T-helper 22 cell (primary cell): ENCODE measurements around the gene LFNG.
A peak's percentile ranks its signal among the peaks of the same experiment; 100 is the strongest.
"Not testable (repeated sequence)": the region's sequence is repeated elsewhere in the genome, so short reads cannot be mapped to it uniquely, and the experiment has no call there.

ENCODE experiments used
- DNase-seq: peaks from one replicate; pipeline ENCODE4 v3.0.0-alpha.2; 2020; ENCODE audit warnings: low read depth

Gene LFNG

DNA sequence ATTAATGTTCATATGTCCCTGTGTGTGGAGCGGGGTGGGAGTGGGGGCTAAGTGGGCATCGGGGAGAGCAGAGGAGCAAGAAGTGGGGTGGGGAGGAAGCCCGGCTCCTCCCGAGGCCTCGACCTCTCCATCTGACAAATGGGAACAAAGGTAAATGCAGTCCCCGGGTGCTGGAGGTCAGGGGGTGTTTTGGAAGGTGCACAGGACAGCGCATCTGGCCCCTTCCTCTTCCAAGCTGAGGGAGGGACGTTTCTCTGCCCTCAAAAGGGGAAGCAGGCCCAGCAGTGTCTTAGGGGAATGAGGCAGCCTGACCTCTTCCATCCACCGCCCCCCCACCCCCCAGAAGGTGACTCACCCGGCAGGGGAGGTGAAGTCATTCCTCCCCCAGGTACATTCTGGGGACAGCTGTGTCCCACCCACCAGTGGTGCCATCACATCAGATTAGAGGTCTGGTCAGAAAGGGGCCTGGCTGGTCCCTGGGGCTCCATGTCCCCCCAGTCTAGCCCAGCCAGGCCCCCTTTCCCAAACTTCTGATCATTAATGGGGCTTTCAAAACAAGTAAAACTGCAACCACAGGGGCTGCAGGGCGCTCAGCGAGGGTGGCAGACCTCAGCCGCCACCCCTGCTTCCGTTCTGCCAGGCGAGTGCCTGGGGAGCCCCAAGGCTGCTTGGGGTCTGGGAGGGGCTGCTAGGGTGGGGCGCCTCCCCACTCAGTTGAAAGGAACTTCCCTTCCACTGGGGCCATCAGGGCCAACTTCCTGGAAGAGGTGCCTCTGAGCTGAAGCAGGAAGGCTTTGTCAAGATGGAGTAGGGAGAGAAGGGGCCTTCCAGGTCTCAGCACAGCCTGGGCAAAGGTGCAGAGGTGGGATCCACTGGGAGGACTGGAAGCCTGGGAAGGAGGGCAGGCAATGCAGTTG lies 10.8 kb downstream of the LFNG start:
- DNase-seq: peak; percentile 82

DNA sequence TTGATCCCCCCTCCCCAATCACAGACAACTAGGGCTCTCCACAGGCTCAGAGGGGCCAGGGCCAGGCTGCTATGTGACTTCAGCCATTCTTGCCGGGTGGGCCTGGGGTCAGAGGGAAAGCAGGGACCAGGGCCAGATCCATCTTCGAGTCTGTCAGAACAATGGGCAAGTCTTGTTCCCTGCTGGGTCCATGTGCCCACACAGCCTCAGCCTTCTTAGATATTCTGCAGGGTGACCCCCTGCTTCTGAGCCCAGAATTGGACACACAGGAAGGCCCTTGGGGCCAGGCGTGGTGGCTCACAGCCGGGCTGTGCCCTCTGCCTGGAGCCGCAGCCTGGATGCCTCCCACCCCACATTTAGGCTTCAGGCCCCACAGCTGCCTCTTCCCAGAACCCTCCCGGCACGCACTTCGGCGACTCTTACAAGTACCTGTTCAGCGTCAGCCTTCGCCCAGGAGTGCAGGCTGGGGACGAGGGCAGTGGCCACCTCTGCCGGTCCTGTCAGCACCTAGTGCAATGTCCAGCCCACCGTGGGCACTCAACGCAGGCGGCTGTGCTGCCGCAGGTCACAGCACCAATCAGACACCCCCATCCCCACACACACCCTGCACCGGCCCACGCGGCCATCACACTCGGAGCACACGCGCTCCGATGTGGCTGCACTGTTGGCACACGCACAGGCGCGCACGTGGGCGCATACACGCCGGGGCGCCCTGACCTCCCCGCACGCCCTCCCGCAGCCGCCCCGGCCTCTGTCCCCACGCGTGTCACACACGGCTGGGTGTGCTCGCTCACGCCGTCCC lies 11.6 kb downstream of the LFNG start:
- DNase-seq: not testable (repeated sequence)

DNA sequence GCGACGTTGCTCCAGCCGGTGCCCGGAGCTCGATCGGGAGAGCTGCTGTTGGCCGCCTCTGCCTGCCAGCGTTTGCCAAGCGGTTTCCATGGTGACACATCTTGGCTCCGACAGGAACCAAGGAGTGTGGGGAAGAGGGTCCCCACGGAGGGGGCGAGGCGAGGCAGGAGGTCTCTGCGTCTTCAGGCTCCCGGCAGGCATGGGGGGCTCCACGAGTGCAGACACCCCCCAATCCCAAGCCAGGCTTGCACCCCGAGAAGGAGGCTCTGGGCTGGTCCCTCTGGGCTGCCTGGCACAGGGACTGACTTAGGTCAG lies 12.2 kb downstream of the LFNG start:
- not testable (repeated sequence) for DNase-seq

- not testable (repeated sequence) for DNase-seq
Measured at GRCh38 chr7:2532199-2532772, 12.7 kb downstream of the LFNG start.

DNA sequence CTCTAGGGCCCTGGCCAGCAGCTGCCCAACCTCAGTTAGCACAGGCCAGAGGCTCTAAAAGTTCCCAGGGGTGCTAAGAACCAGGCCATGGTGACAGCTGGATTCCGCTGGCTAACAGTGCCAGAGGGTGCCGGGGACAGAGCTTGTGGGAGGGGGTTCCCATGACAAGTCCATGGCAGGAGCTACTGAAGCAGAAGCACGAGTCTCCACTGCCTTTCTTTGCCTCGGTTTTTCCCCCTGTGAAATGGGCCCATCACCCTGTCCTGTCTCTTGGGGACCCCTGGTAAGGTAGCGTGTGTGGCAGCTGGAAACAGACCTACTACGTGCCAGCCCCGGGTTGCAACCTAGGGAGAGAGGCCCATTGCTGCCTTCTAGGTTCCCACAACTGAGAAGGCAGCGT lies 13.2 kb downstream of the LFNG start:
- not testable (repeated sequence) for DNase-seq

DNA sequence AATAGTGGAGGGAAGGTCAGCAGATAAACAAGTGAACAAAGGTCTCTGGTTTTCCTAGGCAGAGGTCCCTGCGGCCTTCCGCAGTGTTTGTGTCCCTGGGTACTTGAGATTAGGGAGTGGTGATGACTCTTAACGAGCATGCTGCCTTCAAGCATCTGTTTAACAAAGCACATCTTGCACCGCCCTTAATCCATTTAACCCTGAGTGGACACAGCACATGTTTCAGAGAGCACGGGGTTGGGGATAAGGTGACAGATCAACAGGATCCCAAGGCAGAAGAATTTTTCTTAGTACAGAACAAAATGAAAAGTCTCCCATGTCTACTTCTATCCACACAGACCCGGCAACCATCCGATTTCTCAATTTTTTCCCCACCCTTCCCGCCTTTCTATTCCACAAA lies 14.0 kb downstream of the LFNG start:
- DNase-seq: not testable (repeated sequence)

DNA sequence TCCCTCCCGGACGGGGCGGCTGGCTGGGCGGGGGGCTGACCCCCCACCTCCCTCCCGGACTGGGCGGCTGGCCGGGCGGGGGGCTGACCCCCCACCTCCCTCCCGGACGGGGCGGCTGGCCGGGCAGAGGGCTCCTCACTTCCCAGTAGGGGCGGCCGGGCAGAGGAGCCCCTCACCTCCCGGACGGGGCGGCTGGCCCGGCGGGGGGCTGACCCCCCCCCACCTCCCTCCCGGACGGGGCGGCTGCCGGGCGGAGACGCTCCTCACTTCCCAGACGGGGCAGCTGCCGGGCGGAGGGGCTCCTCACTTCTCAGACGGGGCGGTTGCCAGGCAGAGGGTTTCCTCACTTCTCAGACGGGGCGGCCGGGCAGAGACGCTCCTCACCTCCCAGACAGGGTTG lies 14.6 kb downstream of the LFNG start:
- DNase-seq: not testable (repeated sequence)

- DNase-seq: not testable (repeated sequence)
Measured at GRCh38 chr7:2535872-2536627, 16.5 kb downstream of the LFNG start.

GRCh38 chr7:2537981-2538851 lies 18.6 kb downstream of the LFNG start:
- DNase-seq: no peak

GRCh38 chr7:2539031-2539911 lies 19.7 kb downstream of the LFNG start:
- DNase-seq: no peak

DNA sequence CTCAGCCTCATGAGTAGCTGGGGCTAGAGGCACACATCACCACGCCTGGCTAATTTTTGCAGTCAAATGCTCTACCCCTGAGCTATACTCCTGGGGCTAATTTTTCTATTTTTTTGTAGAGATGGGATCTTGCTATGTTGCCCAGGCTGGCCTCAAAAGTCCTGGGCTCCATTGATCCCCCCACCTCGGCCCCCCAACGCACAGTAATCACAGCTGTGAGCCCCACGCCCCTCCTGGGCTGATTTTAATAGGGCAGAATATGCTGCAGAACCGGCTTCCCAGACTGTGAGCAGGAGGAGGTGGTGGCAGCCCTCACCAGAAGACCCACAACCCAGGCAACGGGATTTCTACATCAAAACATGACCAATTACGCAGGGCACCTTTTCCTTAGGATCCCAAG lies 20.6 kb downstream of the LFNG start:
- no peak for DNase-seq

DNA sequence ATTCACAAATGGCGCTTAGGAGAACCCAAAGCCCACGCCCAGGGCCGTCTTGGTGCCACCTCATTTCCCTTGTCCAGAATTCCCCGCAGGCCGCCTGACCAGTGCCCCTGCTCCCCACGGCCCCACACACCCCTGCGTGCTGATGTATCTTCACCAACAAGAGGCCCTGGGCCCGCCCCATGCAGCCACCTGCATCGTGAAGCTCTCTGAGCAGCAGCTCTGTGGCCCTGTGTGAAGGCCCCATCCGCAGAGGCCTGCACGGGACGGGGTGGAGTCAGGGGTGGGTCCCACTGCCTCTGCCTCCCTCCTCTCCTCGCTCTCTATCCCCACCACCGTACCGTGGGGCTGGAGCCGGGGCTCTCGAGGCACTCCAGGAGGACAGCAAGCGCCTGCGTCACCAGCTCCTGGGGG lies 21.1 kb downstream of the LFNG start:
- DNase-seq: no peak

GRCh38 chr7:2541291-2542010 lies 21.9 kb downstream of the LFNG start:
- DNase-seq: no peak

DNA sequence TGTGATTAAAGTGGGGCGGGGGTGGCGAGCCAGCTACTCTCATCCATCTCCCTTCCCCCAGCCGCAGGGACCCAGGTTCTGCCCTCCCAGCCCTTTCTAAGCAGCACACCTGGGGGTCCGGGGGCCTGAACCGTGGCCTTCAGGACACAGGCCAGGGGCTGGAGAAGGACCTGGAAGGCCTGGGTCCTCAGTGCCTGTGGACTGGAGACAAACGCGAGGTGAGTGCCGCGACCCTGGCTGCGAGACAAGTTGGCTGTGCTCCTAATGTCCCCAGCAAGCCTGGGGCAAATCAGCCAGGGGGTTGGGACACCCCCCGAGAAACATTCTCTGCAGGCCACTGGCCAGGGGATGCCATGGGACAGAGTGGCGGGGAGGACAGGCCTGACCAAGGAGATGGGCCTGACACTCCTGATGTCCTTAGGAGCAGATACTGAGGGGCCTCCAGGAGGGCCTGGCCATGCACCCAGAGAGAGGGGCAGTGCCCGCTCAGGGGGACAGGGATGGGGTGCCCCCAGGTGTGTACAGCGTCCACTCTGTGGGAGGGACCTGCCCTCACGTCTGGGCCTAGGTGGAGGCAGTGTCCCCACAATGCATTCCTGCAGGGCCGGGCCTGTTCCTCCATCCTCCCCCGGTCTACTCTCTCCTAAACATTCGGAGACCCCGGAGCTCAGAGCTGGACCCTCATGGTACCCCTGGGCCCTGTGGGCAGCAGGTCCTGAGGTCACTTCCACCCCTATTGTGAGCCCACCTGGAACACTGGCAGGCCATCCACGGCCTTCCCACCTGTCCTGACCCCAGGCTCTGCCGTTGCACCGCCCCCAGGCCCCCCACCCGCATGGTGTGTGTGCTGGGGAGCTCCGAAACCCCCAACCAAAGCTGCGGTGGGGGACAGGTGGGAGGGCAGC lies 22.7 kb downstream of the LFNG start:
- DNase-seq: no peak

- DNase-seq: no peak
Measured at GRCh38 chr7:2542916-2543871, 23.6 kb downstream of the LFNG start.

DNA sequence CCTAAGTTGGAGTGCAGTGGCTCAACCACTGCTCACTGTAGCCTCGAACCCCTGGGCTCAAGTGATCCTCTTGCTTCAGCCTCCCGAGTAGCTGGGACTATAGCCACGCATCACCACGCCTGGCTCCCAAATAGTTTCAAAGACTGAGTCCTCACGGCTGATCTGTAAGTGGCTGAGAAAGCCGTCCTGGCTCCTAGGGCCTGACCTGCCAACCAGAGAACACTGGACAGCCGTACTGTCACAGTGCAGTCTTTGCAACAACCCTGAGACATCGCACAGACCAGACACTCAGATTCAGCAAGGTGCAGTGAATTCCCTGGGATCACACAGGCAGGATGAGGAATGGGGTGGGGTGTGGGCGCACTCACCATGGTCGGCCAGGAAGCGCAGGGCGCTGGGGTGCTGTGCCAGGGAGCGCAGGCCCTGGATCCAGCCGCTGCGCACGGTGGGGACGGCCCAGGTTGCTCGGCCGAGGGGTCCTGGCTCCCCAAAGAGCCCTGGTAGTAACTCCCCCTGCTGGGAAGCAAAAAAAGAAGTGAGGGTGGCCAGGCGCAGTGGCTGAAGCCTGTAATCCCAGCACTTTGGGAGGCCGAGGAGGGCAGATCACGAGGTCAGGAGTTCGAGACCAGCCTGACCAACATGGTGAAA lies 25.1 kb downstream of the LFNG start:
- DNase-seq: no peak
